Thyroid gland (tissue), 4 donors: Measurements from ENCODE around the gene KANSL3.
"Not testable (repeated sequence)": the region's sequence is repeated elsewhere in the genome, so short reads cannot be mapped to it uniquely, and the experiment has no call there.

Source experiments
- POLR2A ChIP-seq, 2 donors: fragments of 450-650 bp; IDR thresholded peaks; one replicate each; pipeline ENCODE4 v1.6.1; 2017; ENCODE audit warnings: antibody characterized with exemption in 2 of 2, mild to moderate bottlenecking in 2 of 2, moderate library complexity in 1 of 2
- TF ChIP-seq, protein P1 (sequence below), 6 experiments: fragments of 200-600 bp in 3 of 6; fragments of 450-650 bp in 3 of 6; sonication (generic) in 3 of 6; IDR thresholded peaks; one replicate each; pipeline ENCODE4 v1.5.1; 2016 to 2019; ENCODE audit warnings: antibody characterized with exemption in 6 of 6, mild to moderate bottlenecking in 2 of 6, inconsistent platforms in 1 of 6, moderate library complexity in 1 of 6

DNA sequence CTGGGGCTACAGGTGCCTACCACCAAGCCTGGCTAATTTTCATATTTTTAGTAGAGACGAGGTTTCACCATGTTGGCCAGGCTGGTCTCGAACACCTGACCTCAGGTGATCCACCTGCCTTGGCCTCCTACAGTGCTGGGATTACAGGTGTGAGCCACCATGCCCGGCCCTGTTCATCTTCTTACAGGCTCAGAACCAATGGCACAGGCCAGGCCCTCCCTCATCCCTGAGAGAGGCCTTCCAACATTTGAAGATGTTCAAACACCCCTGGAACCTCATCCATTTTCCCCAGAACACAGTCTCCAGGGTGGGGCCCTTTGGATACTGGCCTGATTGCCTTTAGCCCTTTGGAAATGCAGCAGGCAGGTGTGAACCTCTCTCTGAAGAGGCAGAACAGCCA lies 27.6 kb upstream of the KANSL3 start:
- TF ChIP-seq, protein P1, sequence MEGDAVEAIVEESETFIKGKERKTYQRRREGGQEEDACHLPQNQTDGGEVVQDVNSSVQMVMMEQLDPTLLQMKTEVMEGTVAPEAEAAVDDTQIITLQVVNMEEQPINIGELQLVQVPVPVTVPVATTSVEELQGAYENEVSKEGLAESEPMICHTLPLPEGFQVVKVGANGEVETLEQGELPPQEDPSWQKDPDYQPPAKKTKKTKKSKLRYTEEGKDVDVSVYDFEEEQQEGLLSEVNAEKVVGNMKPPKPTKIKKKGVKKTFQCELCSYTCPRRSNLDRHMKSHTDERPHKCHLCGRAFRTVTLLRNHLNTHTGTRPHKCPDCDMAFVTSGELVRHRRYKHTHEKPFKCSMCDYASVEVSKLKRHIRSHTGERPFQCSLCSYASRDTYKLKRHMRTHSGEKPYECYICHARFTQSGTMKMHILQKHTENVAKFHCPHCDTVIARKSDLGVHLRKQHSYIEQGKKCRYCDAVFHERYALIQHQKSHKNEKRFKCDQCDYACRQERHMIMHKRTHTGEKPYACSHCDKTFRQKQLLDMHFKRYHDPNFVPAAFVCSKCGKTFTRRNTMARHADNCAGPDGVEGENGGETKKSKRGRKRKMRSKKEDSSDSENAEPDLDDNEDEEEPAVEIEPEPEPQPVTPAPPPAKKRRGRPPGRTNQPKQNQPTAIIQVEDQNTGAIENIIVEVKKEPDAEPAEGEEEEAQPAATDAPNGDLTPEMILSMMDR (IDR thresholded peaks at IDR 0.05): not testable (repeated sequence)
- not testable (repeated sequence) for TF ChIP-seq POLR2A (IDR thresholded peaks at IDR 0.05)
